H1 (cell line): Measurements from ENCODE around the gene ACCSL. TPM values are rescaled to one million over a fixed set of nuclear protein-coding genes. Genes with fewer than 3 reads are reported as not detected.
A peak's percentile ranks its signal among the peaks of the same experiment; 100 is the strongest.

Experiments
- CTCF ChIA-PET: fragments of 300-600 bp; sonication (Branson Sonifier 250); formaldehyde crosslinking; loops from one replicate; lab custom pipeline; 2021; ENCODE audit not compliant: partially characterized antibody; lab: Charles Lee
- POLR2A ChIA-PET: fragments of 300-600 bp; sonication (Branson Sonifier 250); formaldehyde crosslinking; loops from one replicate; lab custom pipeline; 2021; ENCODE audit warnings: inconsistent platforms; ENCODE audit not compliant: partially characterized antibody; lab: Charles Lee
- DNase-seq, 2 experiments: peaks; one replicate each; pipeline versions ENCODE4 v3.0.0 to v3.0.0-alpha.2; 2010 to 2022; ENCODE audit warnings: low spot score in 2 of 2, low read depth in 1 of 2, mixed read lengths in 1 of 2
- FAIRE-seq: peaks from 2 replicates; lab custom pipeline; 2011; peaks lifted over from hg19 to GRCh38; lab: Jason Lieb, UNC
- H2AFZ ChIP-seq: 2 replicates; pipeline ENCODE4 v1.8.1; 2012; ENCODE audit warnings: low read length, inconsistent platforms
- H2AK5ac ChIP-seq: 2 replicates; pipeline ENCODE4 v1.6.1; 2013; ENCODE audit warnings: low read depth, low read length
- H2BK120ac ChIP-seq: replicated peaks from 2 replicates; pipeline ENCODE3; 2013; ENCODE audit warnings: low read depth, low read length, inconsistent platforms
- H2BK12ac ChIP-seq: 2 replicates; pipeline ENCODE4 v1.6.1; 2013; ENCODE audit warnings: low read depth, low read length
- H2BK15ac ChIP-seq: 2 replicates; pipeline ENCODE4 v1.6.1; 2013; ENCODE audit warnings: low read length
- H2BK20ac ChIP-seq: 2 replicates; pipeline ENCODE4 v1.6.1; 2013; ENCODE audit warnings: low read length
- H2BK5ac ChIP-seq: 2 replicates; pipeline ENCODE4 v1.6.1; 2013; ENCODE audit warnings: low read depth, low read length
- H3K14ac ChIP-seq: 2 replicates; pipeline ENCODE4 v1.6.1; 2013; ENCODE audit warnings: inconsistent platforms; ENCODE audit not compliant: insufficient read length
- H3K18ac ChIP-seq: 2 replicates; pipeline ENCODE4 v1.6.1; 2013; ENCODE audit warnings: low read length; ENCODE audit errors: extremely low read depth
- H3K23ac ChIP-seq: 2 replicates; pipeline ENCODE4 v1.6.1; 2013; ENCODE audit warnings: inconsistent platforms; ENCODE audit not compliant: insufficient read length
- H3K23me2 ChIP-seq: 2 replicates; pipeline ENCODE4 v1.6.1; 2013; ENCODE audit warnings: low read depth, low read length
- H3K27ac ChIP-seq: 2 replicates; pipeline ENCODE4 v1.6.1; 2011; ENCODE audit warnings: low read depth, low read length, inconsistent platforms
- H3K27me3 ChIP-seq, 4 experiments: replicated peaks in 1 of 4; 1 replicate in 1 of 4; 2 replicates in 3 of 4; pipeline versions ENCODE4 v1.6.1 to v1.8.1; 2011 to 2013; ENCODE audit warnings: low read length in 3 of 4, mild to moderate bottlenecking in 3 of 4, inconsistent platforms in 2 of 4, mixed read lengths in 2 of 4, moderate library complexity in 1 of 4; ENCODE audit not compliant: control insufficient read depth in 3 of 4, insufficient read depth in 3 of 4; ENCODE audit errors: extremely low read depth in 1 of 4
- H3K36me3 ChIP-seq, 4 experiments: 2 replicates each; pipeline versions ENCODE4 v1.6.1 to v1.8.1; 2011 to 2013; ENCODE audit warnings: mild to moderate bottlenecking in 4 of 4, low read length in 3 of 4, moderate library complexity in 2 of 4, control low read depth in 1 of 4, inconsistent platforms in 1 of 4; ENCODE audit not compliant: insufficient read depth in 4 of 4, control insufficient read depth in 2 of 4
- H3K4ac ChIP-seq: replicated peaks from 2 replicates; pipeline ENCODE3; 2013; ENCODE audit warnings: low read length, low read depth, mixed read lengths, inconsistent platforms; ENCODE audit not compliant: insufficient read length
- H3K4me1 ChIP-seq, 4 experiments: replicated peaks in 1 of 4; 1 replicate in 1 of 4; 2 replicates in 3 of 4; pipeline versions ENCODE4 v1.6.1 to v1.8.1; 2011 to 2013; ENCODE audit warnings: low read length in 3 of 4, inconsistent platforms in 2 of 4, mixed read lengths in 1 of 4; ENCODE audit not compliant: insufficient read depth in 4 of 4, control insufficient read depth in 3 of 4
- H3K4me2 ChIP-seq, 2 experiments: 2 replicates each; pipeline versions ENCODE4 v1.6.1 to v1.8.1; 2011 to 2013; ENCODE audit warnings: low read depth in 2 of 2, low read length in 2 of 2, control low read depth in 1 of 2, inconsistent platforms in 1 of 2, mild to moderate bottlenecking in 1 of 2; ENCODE audit not compliant: insufficient read depth in 1 of 2
- H3K4me3 ChIP-seq, 4 experiments: fragments of 200-600, 300-600 bp in 1 of 4; sonication (generic), shearing (Covaris generic), sonication (Bioruptor Twin) in 1 of 4; 2 replicates each; pipeline versions ENCODE4 v1.5.1 to v1.8.1; 2011 to 2016; ENCODE audit warnings: low read length in 4 of 4, low read depth in 3 of 4, control low read depth in 2 of 4, inconsistent platforms in 2 of 4, mild to moderate bottlenecking in 2 of 4, mixed read lengths in 1 of 4, moderate library complexity in 1 of 4; ENCODE audit not compliant: insufficient read depth in 2 of 4; ENCODE audit errors: extremely low read depth in 1 of 4
- H3K56ac ChIP-seq: replicated peaks from 2 replicates; pipeline ENCODE3; 2013; ENCODE audit warnings: low read depth, mild to moderate bottlenecking, mixed read lengths, low read length, inconsistent platforms; ENCODE audit not compliant: insufficient read length
- H3K79me1 ChIP-seq: 2 replicates; pipeline ENCODE4 v1.6.1; 2013; ENCODE audit warnings: low read depth, low read length, control low read depth
- H3K79me2 ChIP-seq, 2 experiments: 2 replicates each; pipeline versions ENCODE4 v1.6.1 to v1.8.1; 2012 to 2013; ENCODE audit warnings: low read length in 2 of 2, mild to moderate bottlenecking in 2 of 2, inconsistent platforms in 1 of 2; ENCODE audit not compliant: insufficient read depth in 2 of 2, control insufficient read depth in 1 of 2
- H3K9ac ChIP-seq, 4 experiments: replicated peaks in 1 of 4; 1 replicate in 1 of 4; 2 replicates in 3 of 4; pipeline versions ENCODE4 v1.6.1 to v1.8.1; 2011 to 2013; ENCODE audit warnings: low read depth in 3 of 4, low read length in 3 of 4, control low read depth in 2 of 4, mild to moderate bottlenecking in 2 of 4, moderate library complexity in 2 of 4, inconsistent platforms in 1 of 4; ENCODE audit errors: extremely low read depth in 1 of 4
- H3K9me3 ChIP-seq, 2 experiments: 2 replicates each; pipeline versions ENCODE4 v1.6.1 to v1.8.1; 2012 to 2013; ENCODE audit warnings: mild to moderate bottlenecking in 2 of 2, moderate library complexity in 2 of 2, control low read depth in 1 of 2, inconsistent platforms in 1 of 2, low read depth in 1 of 2, low read length in 1 of 2, mixed read lengths in 1 of 2; ENCODE audit not compliant: insufficient read depth in 2 of 2
- H4K20me1 ChIP-seq, 2 experiments: replicated peaks in 1 of 2; 2 replicates each; pipeline versions ENCODE3 to v1.8.1; 2011 to 2013; ENCODE audit warnings: inconsistent platforms in 2 of 2, low read length in 2 of 2, mild to moderate bottlenecking in 1 of 2; ENCODE audit not compliant: insufficient read depth in 2 of 2, control insufficient read depth in 1 of 2
- H4K5ac ChIP-seq: 2 replicates; pipeline ENCODE4 v1.6.1; 2013; ENCODE audit warnings: low read length, low read depth, mixed read lengths, inconsistent platforms; ENCODE audit not compliant: insufficient read length
- H4K8ac ChIP-seq: 2 replicates; pipeline ENCODE4 v1.8.0; 2013; ENCODE audit warnings: mild to moderate bottlenecking, moderate library complexity, low read length, inconsistent platforms; ENCODE audit not compliant: insufficient read depth; ENCODE audit errors: extremely low read depth
- H4K91ac ChIP-seq: replicated peaks from 2 replicates; pipeline ENCODE3; 2013; ENCODE audit warnings: low read length, mixed read lengths, inconsistent platforms; ENCODE audit not compliant: insufficient read length
- ASH2L ChIP-seq: fragments of 200-600, 300-600 bp; sonication (generic); IDR thresholded peaks from one replicate; pipeline ENCODE4 v1.7.1; 2017; ENCODE audit warnings: low read length
- CHD1 ChIP-seq: IDR thresholded peaks from 2 replicates; pipeline ENCODE4 v1.6.1; 2012; ENCODE audit warnings: low read depth, low read length, improper control_type of control experiment
- JUN ChIP-seq: IDR thresholded peaks from 2 replicates; pipeline ENCODE4 v1.6.1; 2011; ENCODE audit warnings: low read depth, mild to moderate bottlenecking, improper control_type of control experiment, low read length
- KDM4A ChIP-seq: IDR thresholded peaks from one replicate; pipeline ENCODE4 v1.7.1; 2012; ENCODE audit warnings: low read depth, mild to moderate bottlenecking, moderate library complexity, low read length, inconsistent platforms; ENCODE audit not compliant: severe bottlenecking
- MAFK ChIP-seq: IDR thresholded peaks from 2 replicates; pipeline ENCODE4 v1.6.1; 2012; ENCODE audit warnings: low read depth, mild to moderate bottlenecking, improper control_type of control experiment, low read length
- NRF1 ChIP-seq: IDR thresholded peaks from 2 replicates; pipeline ENCODE4 v1.6.1; 2011; ENCODE audit warnings: mild to moderate bottlenecking, low read depth, low read length, improper control_type of control experiment
- RAD21 ChIP-seq, 2 experiments: IDR thresholded peaks in 1 of 2; conservative IDR thresholded peaks in 1 of 2; 2 replicates each; pipeline ENCODE4 v1.6.1; 2011; ENCODE audit warnings: low read depth in 2 of 2, low read length in 2 of 2, improper control_type of control experiment in 1 of 2, inconsistent platforms in 1 of 2, mild to moderate bottlenecking in 1 of 2, moderate library complexity in 1 of 2
- SAP30 ChIP-seq: fragments of 300-600 bp; sonication (generic); IDR thresholded peaks from 2 replicates; pipeline ENCODE4 v1.7.1; 2012; ENCODE audit warnings: low read length, moderate library complexity, mild to moderate bottlenecking, inconsistent platforms; ENCODE audit not compliant: insufficient read depth, insufficient replicate concordance
- SP2 ChIP-seq: IDR thresholded peaks from 2 replicates; pipeline ENCODE4 v1.6.1; 2012; ENCODE audit warnings: mild to moderate bottlenecking, low read length, inconsistent platforms
- SP4 ChIP-seq: IDR thresholded peaks from 2 replicates; pipeline ENCODE4 v1.6.1; 2012; ENCODE audit warnings: low read length, inconsistent platforms
- SRF ChIP-seq: IDR thresholded peaks from 2 replicates; pipeline ENCODE4 v1.6.1; 2011; ENCODE audit warnings: mild to moderate bottlenecking, low read depth, low read length, moderate library complexity
- SUZ12 ChIP-seq: fragments of 200-600 bp; sonication (generic); IDR thresholded peaks from 2 replicates; pipeline ENCODE4 v1.6.1; 2012; ENCODE audit warnings: mild to moderate bottlenecking, inconsistent platforms, low read length, moderate library complexity, mixed read lengths
- TAF1 ChIP-seq: IDR thresholded peaks from 2 replicates; pipeline ENCODE4 v1.6.1; 2011; ENCODE audit warnings: mild to moderate bottlenecking, low read depth, low read length
- TCF12 ChIP-seq: IDR thresholded peaks from 2 replicates; pipeline ENCODE4 v1.6.1; 2011; ENCODE audit warnings: low read depth, mild to moderate bottlenecking, low read length
- TEAD4 ChIP-seq: IDR thresholded peaks from 2 replicates; pipeline ENCODE4 v1.6.1; 2012; ENCODE audit warnings: low read depth, low read length, inconsistent platforms, mixed read lengths
- YY1 ChIP-seq: IDR thresholded peaks from 2 replicates; pipeline ENCODE4 v1.6.1; 2011; ENCODE audit warnings: low read depth, mild to moderate bottlenecking, low read length
- WGBS, 2 experiments: shearing (Covaris generic) in 1 of 2; methylation state at CpG; one replicate each; pipeline versions ENCODE4 v1.1.6 to v1.1.7; 2013 to 2015; ENCODE audit warnings: low lambda C conversion rate in 2 of 2, mixed read lengths in 2 of 2, inconsistent platforms in 1 of 2, low coverage in 1 of 2, missing lambda C conversion rate in 1 of 2; ENCODE audit not compliant: insufficient replicate concordance in 2 of 2, insufficient coverage in 1 of 2, insufficient read length in 1 of 2; ENCODE audit errors: extremely low coverage in 1 of 2, missing lambda C conversion rate in 1 of 2; 5-methylcytosine and 5-hydroxymethylcytosine counted together
- polyA plus RNA-seq, 7 experiments: library from polyadenylated mRNA; depleted of rRNA in 3 of 7; stranded (reverse) in 5 of 7; unstranded in 2 of 7; fragments of >200 nt in 5 of 7; fragments of 200-250 nt in 2 of 7; gene quantifications; 1 replicate in 5 of 7; 2 replicates in 1 of 7; 4 replicates in 1 of 7; pipeline versions ENCODE4 v1.2.1 to v1.2.3, GENCODE V29; 2011 to 2013; ENCODE audit warnings: missing spikeins in 2 of 7, mixed read lengths in 2 of 7
- total RNA-seq: library from RNA; stranded (reverse); fragmentation: NEBNext Ultra II Directional; extraction: Animal tissue kit (Norgen Biotek cat#: 25700); gene quantifications from 2 replicates; pipeline ENCODE4 v1.2.1, GENCODE V29; 2021

The ACCSL gene
- total and polyA plus RNA-seq, 2 of the 8 experiments (the other 6 are each of a cell fraction or from before 2014, with no cell fraction given) = not detected

DNA sequence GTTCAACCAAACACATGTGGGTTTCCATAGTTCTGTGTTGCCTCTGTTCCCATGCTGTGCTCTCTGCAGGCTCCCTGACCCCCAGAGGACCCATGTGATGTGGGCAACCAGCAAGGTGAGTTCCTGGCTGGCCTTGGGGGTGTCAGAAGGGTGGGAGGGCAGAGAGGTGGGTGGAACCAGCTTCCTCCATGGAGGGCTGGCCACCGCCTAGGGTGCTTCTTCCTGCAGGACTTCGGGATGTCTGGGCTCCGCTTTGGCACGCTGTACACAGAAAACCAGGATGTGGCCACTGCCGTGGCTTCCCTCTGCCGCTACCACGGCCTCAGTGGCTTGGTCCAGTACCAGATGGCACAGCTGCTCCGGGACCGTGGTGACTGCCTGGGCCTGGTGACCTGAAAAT, 33.2 kb downstream of the ACCSL start:
- Histone ChIP-seq H3K4ac (no peak overlapping the region), H3K23ac (no peak overlapping the region), H3K14ac (no peak overlapping the region), H2BK15ac (no peak overlapping the region), H2AK5ac (no peak overlapping the region), H4K8ac (peak overlapping the region; percentile 3; the same call in 1 of the 2 replicates), H3K27me3 (no peaks in the 10 kb centered on the region), H3K79me1 (no peaks in the 10 kb centered on the region), H2AFZ (no peak overlapping the region), H2BK120ac (no peak overlapping the region), H3K27ac (no peak overlapping the region), H2BK12ac (no peak overlapping the region), H3K56ac (no peak overlapping the region), H3K79me2 (no peaks in the 10 kb centered on the region), H4K91ac (no peak overlapping the region), H3K4me1 (peaks cover 0 to 5% (median 2%) of the 10 kb centered on the region in 4 experiments; a peak in 2 of 7 replicates), H3K18ac (no peak overlapping the region), H4K20me1 (no peaks in the 10 kb centered on the region), H3K4me2 (no peak overlapping the region), H2BK5ac (no peak overlapping the region), H3K4me3 (no peak overlapping the region), H3K23me2 (no peaks in the 10 kb centered on the region), H4K5ac (no peak overlapping the region), H3K9me3 (no peaks in the 10 kb centered on the region), H3K9ac (no peak overlapping the region), H3K36me3 (no peaks in the 10 kb centered on the region), H2BK20ac (no peak overlapping the region)
- no peak for DNase-seq
- TF ChIP-seq SRF (no peak), TCF12 (no peak), CHD1 (no peak), SAP30 (no peak), SUZ12 (no peak), SP2 (no peak), MAFK (no peak), TAF1 (no peak), NRF1 (no peak), ASH2L (no peak), TEAD4 (no peak), YY1 (no peak), RAD21 (IDR thresholded peaks at IDR 0.05 in 1 of 2, conservative IDR thresholded peaks at IDR 0.05 in 1 of 2; ENCODE audit: low read depth in 2 of 2, low read length in 2 of 2) (no peak), KDM4A (no peak), JUN (no peak), SP4 (no peak)
- POLR2A ChIA-PET = interaction anchor here (0.7 to 0.9 kb wide), 2 partner anchors 11 to 73 kb away, joined by 3 read pairs; no protein-coding TSS in a partner anchor
- no peak for FAIRE-seq
- WGBS, 2 experiments = 93% methylated on average over 9 of the region's 9 CpGs; no CpG with 5 or more reads in 1 of the 2 experiments
- CTCF ChIA-PET = interaction anchor here (1.2 to 3.6 kb wide), 3 partner anchors 10 to 24 kb away, joined by 3 to 13 read pairs (median 9); partner anchors contain the start of gene EXT2
